H9 (cell line): ENCODE data around the gene ELAVL1. TPM values are rescaled to one million over a fixed set of nuclear protein-coding genes. Genes with fewer than 3 reads are reported as not detected.
A peak's percentile ranks its signal among the peaks of the same experiment; 100 is the strongest.

Source experiments
- DNase-seq: peaks from one replicate; pipeline ENCODE4 v3.0.0-alpha.2; 2017
- H2AFZ ChIP-seq: one replicate; pipeline ENCODE4 v1.6.1; 2013; ENCODE audit warnings: mild to moderate bottlenecking, low read length, control low read depth, moderate library complexity
- H2AK5ac ChIP-seq: 2 replicates; pipeline ENCODE4 v1.6.1; 2013; ENCODE audit warnings: low read length, control low read depth, mixed read lengths; ENCODE audit not compliant: insufficient read length
- H2BK120ac ChIP-seq: one replicate; pipeline ENCODE4 v1.6.1; 2013; ENCODE audit warnings: low read depth, mild to moderate bottlenecking, low read length, control low read depth, inconsistent platforms; ENCODE audit not compliant: poor library complexity, severe bottlenecking
- H2BK12ac ChIP-seq: 2 replicates; pipeline ENCODE4 v1.6.1; 2013; ENCODE audit warnings: low read length, control low read depth, mixed read lengths, low read depth; ENCODE audit not compliant: insufficient read length
- H2BK15ac ChIP-seq: 2 replicates; pipeline ENCODE4 v1.6.1; 2013; ENCODE audit warnings: low read depth, low read length, control low read depth
- H2BK20ac ChIP-seq: one replicate; pipeline ENCODE4 v1.6.1; 2013; ENCODE audit warnings: low read depth, mild to moderate bottlenecking, low read length, control low read depth, inconsistent platforms; ENCODE audit not compliant: poor library complexity, severe bottlenecking
- H2BK5ac ChIP-seq: 2 replicates; pipeline ENCODE4 v1.6.1; 2013; ENCODE audit warnings: low read length, control low read depth, mixed read lengths; ENCODE audit not compliant: insufficient read length
- H3K14ac ChIP-seq: 2 replicates; pipeline ENCODE4 v1.6.1; 2013; ENCODE audit warnings: low read length, control low read depth; ENCODE audit not compliant: insufficient read depth
- H3K18ac ChIP-seq: 2 replicates; pipeline ENCODE4 v1.6.1; 2013; ENCODE audit warnings: low read depth, mild to moderate bottlenecking, mixed read lengths, low read length, control low read depth; ENCODE audit not compliant: insufficient read length
- H3K23ac ChIP-seq: 2 replicates; pipeline ENCODE4 v1.6.1; 2013; ENCODE audit warnings: low read length, control low read depth, mixed read lengths, low read depth; ENCODE audit not compliant: insufficient read length
- H3K23me2 ChIP-seq: 2 replicates; pipeline ENCODE4 v1.6.1; 2013; ENCODE audit warnings: low read depth, mild to moderate bottlenecking, mixed read lengths, low read length, control low read depth; ENCODE audit not compliant: insufficient read length, poor library complexity, severe bottlenecking
- H3K27ac ChIP-seq: 2 replicates; pipeline ENCODE4 v1.5.1; 2013; ENCODE audit warnings: low read length, control low read depth, mixed read lengths, low read depth; ENCODE audit not compliant: insufficient read length
- H3K27me3 ChIP-seq: 2 replicates; pipeline ENCODE4 v1.6.1; 2013; ENCODE audit warnings: low read length, control low read depth, inconsistent platforms; ENCODE audit not compliant: insufficient read depth
- H3K4ac ChIP-seq: 2 replicates; pipeline ENCODE4 v1.6.1; 2013; ENCODE audit warnings: low read depth, mild to moderate bottlenecking, control low read depth, inconsistent platforms, low read length, moderate library complexity
- H3K4me1 ChIP-seq: 2 replicates; pipeline ENCODE4 v1.6.1; 2013; ENCODE audit warnings: low read length, control low read depth, inconsistent platforms; ENCODE audit not compliant: insufficient read depth
- H3K4me2 ChIP-seq: 2 replicates; pipeline ENCODE4 v1.6.1; 2013; ENCODE audit warnings: low read length, control low read depth, mixed read lengths; ENCODE audit not compliant: insufficient read length, insufficient read depth
- H3K56ac ChIP-seq: 2 replicates; pipeline ENCODE4 v1.6.1; 2013; ENCODE audit warnings: low read depth, mild to moderate bottlenecking, mixed read lengths, low read length, control low read depth; ENCODE audit not compliant: insufficient read length
- H3K79me1 ChIP-seq: 2 replicates; pipeline ENCODE4 v1.6.1; 2013; ENCODE audit warnings: low read depth, mild to moderate bottlenecking, moderate library complexity, low read length, control low read depth, inconsistent platforms; ENCODE audit not compliant: insufficient read depth, poor library complexity, severe bottlenecking
- H3K79me2 ChIP-seq: 2 replicates; pipeline ENCODE4 v1.6.1; 2013; ENCODE audit warnings: low read length, control low read depth, inconsistent platforms; ENCODE audit not compliant: insufficient read depth
- H3K9ac ChIP-seq: 2 replicates; pipeline ENCODE4 v1.6.1; 2013; ENCODE audit warnings: low read length, control low read depth, mixed read lengths; ENCODE audit not compliant: insufficient read length; ENCODE audit errors: extremely low read depth
- H3K9me3 ChIP-seq: one replicate; pipeline ENCODE4 v1.6.1; 2013; ENCODE audit warnings: low read depth, low read length, inconsistent platforms; ENCODE audit not compliant: control insufficient read depth
- H3T11ph ChIP-seq: one replicate; pipeline ENCODE4 v1.6.1; 2013; ENCODE audit warnings: mild to moderate bottlenecking, low read length, control low read depth, inconsistent platforms
- H4K20me1 ChIP-seq: one replicate; pipeline ENCODE4 v1.6.1; 2013; ENCODE audit not compliant: control insufficient read depth, insufficient read length, insufficient read depth
- H4K5ac ChIP-seq: 2 replicates; pipeline ENCODE4 v1.6.1; 2013; ENCODE audit warnings: low read depth, mild to moderate bottlenecking, mixed read lengths, low read length, control low read depth; ENCODE audit not compliant: insufficient read length
- H4K8ac ChIP-seq: replicated peaks from 2 replicates; pipeline ENCODE4 v1.6.1; 2013; ENCODE audit warnings: low read length, control low read depth, mixed read lengths, low read depth; ENCODE audit not compliant: insufficient read length
- H4K91ac ChIP-seq: 2 replicates; pipeline ENCODE4 v1.6.1; 2013; ENCODE audit warnings: low read depth, mild to moderate bottlenecking, moderate library complexity, mixed read lengths, low read length, control low read depth; ENCODE audit not compliant: insufficient read length
- H3K27ac Mint-ChIP-seq, 3 experiments: 2 replicates in 2 of 3; 3 replicates in 1 of 3; pipeline ENCODE4 v1.8.0; 2020 to 2021; ENCODE audit warnings: mixed read lengths in 3 of 3, mild to moderate bottlenecking in 1 of 3, moderate library complexity in 1 of 3
- H3K27me3 Mint-ChIP-seq: 2 replicates; pipeline ENCODE4 v1.8.0; 2021; ENCODE audit warnings: low read depth, mild to moderate bottlenecking, moderate library complexity, mixed read lengths
- H3K36me3 Mint-ChIP-seq, 3 experiments: 2 replicates in 2 of 3; 3 replicates in 1 of 3; pipeline ENCODE4 v1.8.0; 2020 to 2021; ENCODE audit warnings: low read depth in 3 of 3, mixed read lengths in 3 of 3; ENCODE audit not compliant: insufficient read depth in 1 of 3
- H3K4me1 Mint-ChIP-seq, 2 experiments: 2 replicates each; pipeline ENCODE4 v1.8.0; 2020; ENCODE audit warnings: mixed read lengths in 2 of 2
- H3K4me3 Mint-ChIP-seq, 2 experiments: 2 replicates in 1 of 2; 3 replicates in 1 of 2; pipeline ENCODE4 v1.8.0; 2020 to 2021; ENCODE audit warnings: mild to moderate bottlenecking in 2 of 2, mixed read lengths in 2 of 2, moderate library complexity in 1 of 2
- H3K9me3 Mint-ChIP-seq, 2 experiments: 2 replicates in 1 of 2; 3 replicates in 1 of 2; pipeline ENCODE4 v1.8.0; 2020; ENCODE audit warnings: mild to moderate bottlenecking in 2 of 2, mixed read lengths in 2 of 2, moderate library complexity in 1 of 2
- CTCF ChIP-seq: fragments of 200-600 bp; sonication (generic); conservative IDR thresholded peaks from 3 replicates; pipeline ENCODE4 v1.8.0; 2021; ENCODE audit warnings: antibody characterized with exemption, mild to moderate bottlenecking
- WGBS: extraction: QIAGEN DNeasy Blood & Tissue Kit; methylation state at CpG from one replicate; pipeline ENCODE4 v1.1.7; 2013; ENCODE audit warnings: missing lambda C conversion rate, low lambda C conversion rate, mixed read lengths; ENCODE audit not compliant: insufficient read length; ENCODE audit errors: extremely low coverage; 5-methylcytosine and 5-hydroxymethylcytosine counted together
- total RNA-seq: library from RNA; stranded (reverse); gene quantifications from 2 replicates; pipeline ENCODE4 v1.2.1, GENCODE V29; 2021

Gene ELAVL1
- total RNA-seq, 1 experiment from 2014 or later, result 149 TPM

GRCh38 chr19:7955696-7956095, 49.7 kb downstream of the ELAVL1 start:
- H4K5ac ChIP-seq, result no peak overlapping the region
- H3T11ph ChIP-seq, result no peak overlapping the region
- H4K8ac ChIP-seq, result no peak overlapping the region
- H3K14ac ChIP-seq, result no peak overlapping the region
- H3K9ac ChIP-seq, result no peak overlapping the region
- DNase-seq, result no peak
- H3K79me2 ChIP-seq, result no peaks in the 10 kb centered on the region
- H3K4ac ChIP-seq, result no peak overlapping the region
- no peak overlapping the region for H2BK20ac ChIP-seq
- no CpG with 5 or more reads among the region's 11 CpGs for WGBS
- H3K9me3 ChIP-seq, result no peaks in the 10 kb centered on the region
- peaks cover 0 to 16% (median 9%) of the 10 kb centered on the region in 3 experiments; a peak in 4 of 7 replicates for H3K36me3 Mint-ChIP-seq
- H3K23me2 ChIP-seq, result no peaks in the 10 kb centered on the region
- H3K4me1 ChIP-seq, result no peaks in the 10 kb centered on the region; the same call in 1 of the 2 replicates
- 0 out of 7 replicates have a peak overlapping the region, but pooled peaks of 1 of the 3 experiments have one; percentile 48 for H3K27ac Mint-ChIP-seq
- H3K23ac ChIP-seq, result no peak overlapping the region
- no peaks in the 10 kb centered on the region for H3K27me3 Mint-ChIP-seq
- no peak overlapping the region for H2AFZ ChIP-seq
- no peaks in the 10 kb centered on the region; a peak in 2 of 5 replicates for H3K9me3 Mint-ChIP-seq
- no peaks in the 10 kb centered on the region for H3K27me3 ChIP-seq
- H3K4me2 ChIP-seq, result no peak overlapping the region
- H2BK12ac ChIP-seq, result no peak overlapping the region
- no peak overlapping the region for H3K18ac ChIP-seq
- H2BK120ac ChIP-seq, result no peak overlapping the region
- no peak overlapping the region for H2AK5ac ChIP-seq
- no peaks in the 10 kb centered on the region for H3K79me1 ChIP-seq
- no peak overlapping the region for H2BK5ac ChIP-seq
- no peak for TF ChIP-seq CTCF
- H3K4me1 Mint-ChIP-seq, result peaks cover 11 to 15% of the 10 kb centered on the region in 2 experiments; a peak in 3 of 4 replicates
- H4K20me1 ChIP-seq, result no peaks in the 10 kb centered on the region
- no peak overlapping the region for H2BK15ac ChIP-seq
- no peak overlapping the region for H4K91ac ChIP-seq
- no peak overlapping the region for H3K56ac ChIP-seq
- no peak overlapping the region for H3K4me3 Mint-ChIP-seq
- no peak overlapping the region for H3K27ac ChIP-seq
